Islet of Langerhans (tissue), 1 donor: ENCODE measurements around the gene GSS.

Experiments
- FAIRE-seq: peaks from one replicate; lab custom pipeline; 2011; peaks lifted over from hg19 to GRCh38; lab: Jason Lieb, UNC

GSS gene

GRCh38 chr20:34945315-34946077 is 10.1 kb downstream of the GSS start:
- FAIRE-seq = no peak

GRCh38 chr20:34943808-34944567 is 11.6 kb downstream of the GSS start:
- no peak for FAIRE-seq

GRCh38 chr20:34942301-34942700 is 13.3 kb downstream of the GSS start:
- no peak for FAIRE-seq

GRCh38 chr20:34941226-34941625 is 14.4 kb downstream of the GSS start:
- FAIRE-seq = no peak

- no peak for FAIRE-seq
Measured at GRCh38 chr20:34940081-34940481, 15.5 kb downstream of the GSS start.

- FAIRE-seq = no peak
Measured at GRCh38 chr20:34938466-34939163, 17.0 kb downstream of the GSS start.

- no peak for FAIRE-seq
Measured at GRCh38 chr20:34931771-34932170, 23.8 kb downstream of the GSS start.

- FAIRE-seq = no peak
Measured at GRCh38 chr20:34928411-34928810, 27.2 kb downstream of the GSS start.

GRCh38 chr20:34927736-34928135 is 27.9 kb downstream of the GSS start:
- FAIRE-seq = no peak

- FAIRE-seq = no peak
Measured at GRCh38 chr20:34926581-34926980, 29.0 kb downstream of the GSS start.

GRCh38 chr20:34925981-34926380 is 29.6 kb downstream of the GSS start:
- no peak for FAIRE-seq

- no peak for FAIRE-seq
Measured at GRCh38 chr20:34925341-34925740, 30.3 kb downstream of the GSS start.

- FAIRE-seq = no peak
Measured at GRCh38 chr20:34923414-34923813, 32.2 kb downstream of the GSS start.

GRCh38 chr20:34922654-34923381 is 32.8 kb downstream of the GSS start:
- no peak for FAIRE-seq

GRCh38 chr20:34921436-34921835 is 34.2 kb downstream of the GSS start:
- FAIRE-seq = no peak

- FAIRE-seq = no peak
Measured at GRCh38 chr20:34920055-34920454, 35.6 kb downstream of the GSS start.

- no peak for FAIRE-seq
Measured at GRCh38 chr20:34916774-34917354, 38.7 kb downstream of the GSS start.

GRCh38 chr20:34915749-34916455 is 39.7 kb downstream of the GSS start:
- no peak for FAIRE-seq

GRCh38 chr20:34915131-34915530 is 40.5 kb downstream of the GSS start:
- no peak for FAIRE-seq

- no peak for FAIRE-seq
Measured at GRCh38 chr20:34907616-34908469, 47.8 kb downstream of the GSS start.
